ENCODE results near the gene BOD1L1.

Gene BOD1L1

GRCh38 chr4:13584481-13584880 is 43.0 kb downstream of the BOD1L1 start:
- H3K4me3 ChIP-seq (ENCODE audit: low read depth, low read length) = no peak overlapping the region
- CTCF ChIA-PET = interaction anchor here (0.7 kb wide), 1 partner anchor 10 kb away, joined by 3 read pairs; no protein-coding TSS in a partner anchor

GRCh38 chr4:13580036-13580435 is 47.5 kb downstream of the BOD1L1 start:
- no peak overlapping the region for H3K27ac ChIP-seq (ENCODE audit: extremely low read depth, low read depth, low read length)
- peaks cover 4 to 83% of the 10 kb centered on the region in 2 experiments for H3K36me3 ChIP-seq (ENCODE audit: control insufficient read depth in 2 of 2, insufficient read depth in 1 of 2, low read length in 2 of 2)
- ChIA-PET CTCF (interaction anchor here (0.7 kb wide), 2 partner anchors 21 to 68 kb away, joined by 3 to 5 read pairs; no protein-coding TSS in a partner anchor), POLR2A (no interaction called here)
- H3K9me3 ChIP-seq (ENCODE audit: control insufficient read depth, insufficient read depth, low read depth, low read length) = no peaks in the 10 kb centered on the region
- TF ChIP-seq HOXD13 (CRISPR knock-in tag; IDR thresholded peaks at IDR 0.05; ENCODE audit: borderline replicate concordance) = no peak
- TF ChIP-seq ZNF112 (tag by site-specific recombination; IDR thresholded peaks at IDR 0.05) = no peak
- TF ChIP-seq ZBTB44 (tag by site-specific recombination; IDR thresholded peaks at IDR 0.05) = no peak
- no peak for TF ChIP-seq ZNF549 (tag by site-specific recombination; IDR thresholded peaks at IDR 0.05)
- no peak for TF ChIP-seq KLF1 (tag by site-specific recombination; IDR thresholded peaks at IDR 0.05)
- no peak for TF ChIP-seq ZNF488 (tag by site-specific recombination; IDR thresholded peaks at IDR 0.05)
- no peak for TF ChIP-seq ZNF335 (tag by site-specific recombination; conservative IDR thresholded peaks at IDR 0.05)
- TF ChIP-seq ZNF239 (tag by site-specific recombination; IDR thresholded peaks at IDR 0.05) = no peak
- no peak for TF ChIP-seq ZBTB21 (tag by site-specific recombination; IDR thresholded peaks at IDR 0.05)
- TF ChIP-seq ZNF274 (IDR thresholded peaks at IDR 0.05; ENCODE audit: low read length) = no peak
- no peak for TF ChIP-seq ZNF274 (tag by site-specific recombination; IDR thresholded peaks at IDR 0.05; ENCODE audit: borderline replicate concordance)
- TF ChIP-seq ZNF623 (tag by site-specific recombination; IDR thresholded peaks at IDR 0.05) = no peak
- no peak for TF ChIP-seq ZNF157 (tag by site-specific recombination; IDR thresholded peaks at IDR 0.05)
- no peak overlapping the region for H3K4me3 ChIP-seq (ENCODE audit: low read depth, low read length)
- H3K4me1 ChIP-seq (ENCODE audit: control insufficient read depth, insufficient read depth, low read length) = no peaks in the 10 kb centered on the region

More at GRCh38 chr4:13584481-13584880, 43.0 kb downstream of the BOD1L1 start:
- no peak for TF ChIP-seq YY1 (tag by site-specific recombination; IDR thresholded peaks at IDR 0.05)
- no peak for TF ChIP-seq ZNF544 (tag by site-specific recombination; IDR thresholded peaks at IDR 0.05)
- TF ChIP-seq ZNF768 (tag by site-specific recombination; IDR thresholded peaks at IDR 0.05) = no peak
- no peak for TF ChIP-seq ZNF302 (tag by site-specific recombination; IDR thresholded peaks at IDR 0.05; ENCODE audit: low read depth)
- no peak for TF ChIP-seq ZNF157 (tag by site-specific recombination; IDR thresholded peaks at IDR 0.05)
- TF ChIP-seq ZNF560 (tag by site-specific recombination; IDR thresholded peaks at IDR 0.05; ENCODE audit: borderline replicate concordance) = no peak
- TF ChIP-seq ZNF558 (tag by site-specific recombination; IDR thresholded peaks at IDR 0.05) = no peak
- H3K9me3 ChIP-seq (ENCODE audit: control insufficient read depth, insufficient read depth, low read depth, low read length) = no peaks in the 10 kb centered on the region
- no peak overlapping the region for H3K27ac ChIP-seq (ENCODE audit: extremely low read depth, low read depth, low read length)
- H3K36me3 ChIP-seq (ENCODE audit: control insufficient read depth in 2 of 2, insufficient read depth in 1 of 2, low read length in 2 of 2) = peaks cover 7 to 74% of the 10 kb centered on the region in 2 experiments
- H3K4me1 ChIP-seq (ENCODE audit: control insufficient read depth, insufficient read depth, low read length) = no peaks in the 10 kb centered on the region
- POLR2A ChIA-PET = no interaction called here

GRCh38 chr4:13577660-13578059 is 49.9 kb downstream of the BOD1L1 start:
- no peaks in the 10 kb centered on the region for H3K4me1 ChIP-seq (ENCODE audit: control insufficient read depth, insufficient read depth, low read length)
- ChIA-PET CTCF (interaction anchor here (1.1 kb wide), 1 partner anchor 77 kb away, joined by 4 read pairs; no protein-coding TSS in a partner anchor), POLR2A (no interaction called here)
- peaks cover 0 to 80% of the 10 kb centered on the region in 2 experiments for H3K36me3 ChIP-seq (ENCODE audit: control insufficient read depth in 2 of 2, insufficient read depth in 1 of 2, low read length in 2 of 2)
- no peak overlapping the region for H3K4me3 ChIP-seq (ENCODE audit: low read depth, low read length)
- H3K27ac ChIP-seq (ENCODE audit: extremely low read depth, low read depth, low read length) = no peak overlapping the region
- no peaks in the 10 kb centered on the region for H3K9me3 ChIP-seq (ENCODE audit: control insufficient read depth, insufficient read depth, low read depth, low read length)
- TF ChIP-seq ZFP37 (tag by site-specific recombination; IDR thresholded peaks at IDR 0.05) (no peak), ZNF768 (tag by site-specific recombination; IDR thresholded peaks at IDR 0.05) (no peak), ZNF121 (tag by site-specific recombination; IDR thresholded peaks at IDR 0.05) (no peak), ZNF658 (tag by site-specific recombination; IDR thresholded peaks at IDR 0.05) (no peak), ZNF626 (tag by site-specific recombination; IDR thresholded peaks at IDR 0.05) (no peak), SALL2 (tag by site-specific recombination; IDR thresholded peaks at IDR 0.05; ENCODE audit: borderline replicate concordance) (no peak), ZNF394 (tag by site-specific recombination; IDR thresholded peaks at IDR 0.05; ENCODE audit: borderline replicate concordance) (no peak), ZBTB26 (tag by site-specific recombination; optimal IDR thresholded peaks at IDR 0.05) (no peak), ZNF184 (tag by site-specific recombination; IDR thresholded peaks at IDR 0.05) (no peak), ZNF23 (tag by site-specific recombination; IDR thresholded peaks at IDR 0.05; ENCODE audit: borderline replicate concordance) (no peak), ZNF10 (tag by site-specific recombination; IDR thresholded peaks at IDR 0.05) (no peak), ZFHX2 (tag by site-specific recombination; conservative IDR thresholded peaks at IDR 0.05) (no peak)
